ENCODE measurements around the gene USP15.
A peak's percentile ranks its signal among the peaks of the same experiment; 100 is the strongest.

Gene USP15

DNA sequence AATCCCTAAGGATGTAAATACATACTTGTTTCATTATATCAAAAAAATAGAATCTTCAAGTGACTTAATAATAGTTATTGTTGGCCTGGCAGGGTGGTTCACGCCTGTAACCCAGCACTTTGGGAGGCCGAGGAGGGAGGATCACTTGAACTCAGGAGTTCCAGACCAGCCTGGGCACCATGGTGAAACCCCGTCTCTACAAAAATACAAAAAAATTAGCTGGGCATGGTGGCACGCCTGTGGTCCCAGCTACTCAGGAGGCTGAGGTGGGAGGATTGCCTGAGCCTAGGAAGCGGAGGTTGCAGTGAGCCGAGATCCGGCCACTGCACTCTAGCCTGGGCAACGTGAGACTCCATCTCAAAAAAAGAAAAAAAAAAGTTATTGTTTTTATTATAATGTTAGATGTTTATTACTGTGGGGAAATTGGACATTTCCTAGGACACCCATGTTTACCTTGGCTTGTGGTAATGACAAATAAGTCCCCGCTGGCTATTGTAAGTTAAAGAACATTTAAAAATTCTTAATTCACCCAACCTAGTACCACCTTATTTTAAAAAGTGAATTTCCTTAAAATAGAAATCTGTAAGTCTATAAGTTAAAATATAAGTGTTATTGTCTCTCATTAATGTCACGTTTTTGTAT lies 1.8 kb downstream of the USP15 start:
- H3K27me3 Mint-ChIP-seq: no peaks in the 10 kb centered on the region
- peaks cover 23% of the 10 kb centered on the region for H3K36me3 Mint-ChIP-seq (ENCODE audit: low read depth)
- no peaks in the 10 kb centered on the region for H3K9me3 Mint-ChIP-seq
- intact Hi-C loops (cut with micrococcal nuclease): loop anchor here (2.0 to 10.0 kb wide), 3 partner anchors 35 to 63 kb away; no protein-coding TSS in a partner anchor
- H3K27ac Mint-ChIP-seq: peak overlapping the region; percentile 58
- H3K4me3 Mint-ChIP-seq: peak overlapping the region; percentile 61
- H3K4me1 Mint-ChIP-seq (ENCODE audit: low read depth): peaks cover 46% of the 10 kb centered on the region

GRCh38 chr12:62263232-62263631 lies 3.0 kb downstream of the USP15 start:
- peak overlapping the region; percentile 67 for H3K27ac Mint-ChIP-seq
- intact Hi-C loops (cut with micrococcal nuclease): loop anchor here (5.0 to 10.0 kb wide), 2 partner anchors 34 to 62 kb away; no protein-coding TSS in a partner anchor
- no peak overlapping the region for H3K4me3 Mint-ChIP-seq
- H3K36me3 Mint-ChIP-seq (ENCODE audit: low read depth): peaks cover 23% of the 10 kb centered on the region
- peaks cover 51% of the 10 kb centered on the region for H3K4me1 Mint-ChIP-seq (ENCODE audit: low read depth)
- H3K9me3 Mint-ChIP-seq: no peaks in the 10 kb centered on the region
- H3K27me3 Mint-ChIP-seq: no peaks in the 10 kb centered on the region

DNA sequence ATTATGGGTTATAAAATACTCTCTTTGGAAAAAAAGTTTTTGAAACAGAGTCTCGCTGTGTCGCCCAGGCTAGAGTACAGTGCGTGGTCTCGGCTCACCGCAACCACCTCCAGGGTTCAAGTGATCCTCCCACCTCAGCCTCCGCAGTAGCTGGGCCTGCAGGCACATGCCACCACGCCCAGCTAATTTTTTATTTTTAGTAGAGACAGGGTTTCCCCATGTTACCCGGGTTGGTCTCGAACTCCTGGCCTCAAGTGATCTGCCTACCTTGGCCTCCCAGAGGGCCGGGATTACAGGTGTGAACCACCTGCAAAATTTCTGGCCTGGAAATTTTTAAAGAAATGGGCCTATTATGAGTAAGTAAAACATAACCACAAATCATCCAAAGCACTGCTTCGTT lies 3.8 kb downstream of the USP15 start:
- Mint-ChIP-seq H3K27me3 (no peaks in the 10 kb centered on the region), H3K4me3 (peak overlapping the region; percentile 23), H3K4me1 (ENCODE audit: low read depth) (peaks cover 54% of the 10 kb centered on the region), H3K36me3 (ENCODE audit: low read depth) (peaks cover 23% of the 10 kb centered on the region), H3K9me3 (no peaks in the 10 kb centered on the region), H3K27ac (peak overlapping the region; percentile 67)
- intact Hi-C loops (cut with micrococcal nuclease): loop anchor here (5.0 to 10.0 kb wide), 2 partner anchors 33 to 61 kb away; no protein-coding TSS in a partner anchor

GRCh38 chr12:62264706-62265105 lies 4.5 kb downstream of the USP15 start:
- peak overlapping the region; percentile 13 for H3K4me3 Mint-ChIP-seq
- no peaks in the 10 kb centered on the region for H3K9me3 Mint-ChIP-seq
- H3K36me3 Mint-ChIP-seq (ENCODE audit: low read depth): peaks cover 19% of the 10 kb centered on the region
- H3K27me3 Mint-ChIP-seq: no peaks in the 10 kb centered on the region
- peaks cover 52% of the 10 kb centered on the region for H3K4me1 Mint-ChIP-seq (ENCODE audit: low read depth)
- intact Hi-C loops (cut with micrococcal nuclease): loop anchor here (5.0 to 10.0 kb wide), 2 partner anchors 33 to 60 kb away; no protein-coding TSS in a partner anchor
- peak overlapping the region; percentile 67 for H3K27ac Mint-ChIP-seq

- intact Hi-C loops (cut with micrococcal nuclease): loop anchor here (10.0 kb wide), 1 partner anchor 59 kb away; no protein-coding TSS in a partner anchor
- H3K27ac Mint-ChIP-seq: no peak overlapping the region
- peaks cover 57% of the 10 kb centered on the region for H3K4me1 Mint-ChIP-seq (ENCODE audit: low read depth)
These were observed 5.3 kb downstream of the USP15 start for GRCh38 chr12:62265511-62265910.

DNA sequence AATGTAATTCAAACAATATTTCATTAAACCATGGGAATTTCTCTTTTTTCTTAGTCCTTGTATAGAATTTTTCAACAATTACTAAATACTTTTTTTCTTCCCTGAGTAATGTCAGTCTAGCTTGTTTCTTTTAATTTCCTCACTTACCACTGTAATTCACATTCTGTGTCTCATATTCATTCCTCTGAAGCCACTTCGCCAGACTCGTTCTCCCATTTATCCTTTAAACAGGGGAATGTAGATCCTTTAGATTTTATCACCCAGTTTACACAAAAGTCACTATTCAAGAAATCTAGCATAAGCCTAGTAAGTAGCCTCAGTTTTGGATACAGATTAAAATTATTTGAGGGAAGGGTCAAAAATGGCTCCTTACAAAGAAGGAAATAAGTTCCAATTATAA lies 6.8 kb downstream of the USP15 start:
- Mint-ChIP-seq H3K9me3 (no peaks in the 10 kb centered on the region), H3K27me3 (no peaks in the 10 kb centered on the region), H3K36me3 (ENCODE audit: low read depth) (peaks cover 17% of the 10 kb centered on the region), H3K27ac (peak overlapping the region; percentile 13), H3K4me1 (ENCODE audit: low read depth) (peaks cover 69% of the 10 kb centered on the region), H3K4me3 (no peak overlapping the region)
- intact Hi-C loops (cut with micrococcal nuclease): loop anchor here (10.0 kb wide), 1 partner anchor 58 kb away; no protein-coding TSS in a partner anchor

More at GRCh38 chr12:62265511-62265910, 5.3 kb downstream of the USP15 start:
- Mint-ChIP-seq H3K36me3 (ENCODE audit: low read depth) (peaks cover 16% of the 10 kb centered on the region), H3K4me3 (no peak overlapping the region), H3K27me3 (no peaks in the 10 kb centered on the region), H3K9me3 (no peaks in the 10 kb centered on the region)

- intact Hi-C loops (cut with micrococcal nuclease): loop anchor here (10.0 kb wide), 1 partner anchor 57 kb away; no protein-coding TSS in a partner anchor
These were observed 7.3 kb downstream of the USP15 start for GRCh38 chr12:62267480-62267879.

GRCh38 chr12:62268956-62269355 lies 8.8 kb downstream of the USP15 start:
- no peaks in the 10 kb centered on the region for H3K9me3 Mint-ChIP-seq
- no peak overlapping the region for H3K4me3 Mint-ChIP-seq
- peaks cover 72% of the 10 kb centered on the region for H3K4me1 Mint-ChIP-seq (ENCODE audit: low read depth)
- H3K27ac Mint-ChIP-seq: no peak overlapping the region
- intact Hi-C loops (cut with micrococcal nuclease): loop anchor here (10.0 kb wide), 1 partner anchor 56 kb away; no protein-coding TSS in a partner anchor
- no peaks in the 10 kb centered on the region for H3K27me3 Mint-ChIP-seq
- peaks cover 15% of the 10 kb centered on the region for H3K36me3 Mint-ChIP-seq (ENCODE audit: low read depth)

More at GRCh38 chr12:62267480-62267879, 7.3 kb downstream of the USP15 start:
- H3K36me3 Mint-ChIP-seq (ENCODE audit: low read depth): peaks cover 17% of the 10 kb centered on the region
- H3K9me3 Mint-ChIP-seq: no peaks in the 10 kb centered on the region
- H3K27me3 Mint-ChIP-seq: no peaks in the 10 kb centered on the region
- peaks cover 71% of the 10 kb centered on the region for H3K4me1 Mint-ChIP-seq (ENCODE audit: low read depth)
- peak overlapping the region; percentile 13 for H3K27ac Mint-ChIP-seq
- no peak overlapping the region for H3K4me3 Mint-ChIP-seq

GRCh38 chr12:62269464-62270228 lies 9.4 kb downstream of the USP15 start:
- Mint-ChIP-seq H3K36me3 (ENCODE audit: low read depth) (peaks cover 11% of the 10 kb centered on the region), H3K9me3 (no peaks in the 10 kb centered on the region), H3K27ac (peak overlapping the region; percentile 4), H3K27me3 (no peaks in the 10 kb centered on the region), H3K4me3 (no peak overlapping the region), H3K4me1 (ENCODE audit: low read depth) (peaks cover 69% of the 10 kb centered on the region)
- intact Hi-C loops (cut with micrococcal nuclease): loop anchor here (10.0 kb wide), 1 partner anchor 55 kb away; no protein-coding TSS in a partner anchor

- intact Hi-C loops (cut with micrococcal nuclease): no loop called here
- Mint-ChIP-seq H3K27ac (peak overlapping the region; percentile 4), H3K36me3 (ENCODE audit: low read depth) (peaks cover 11% of the 10 kb centered on the region), H3K4me3 (peak overlapping the region; percentile 20), H3K9me3 (no peaks in the 10 kb centered on the region), H3K27me3 (no peaks in the 10 kb centered on the region), H3K4me1 (ENCODE audit: low read depth) (peaks cover 72% of the 10 kb centered on the region)
These were observed 10.2 kb downstream of the USP15 start for GRCh38 chr12:62270384-62270783.

DNA sequence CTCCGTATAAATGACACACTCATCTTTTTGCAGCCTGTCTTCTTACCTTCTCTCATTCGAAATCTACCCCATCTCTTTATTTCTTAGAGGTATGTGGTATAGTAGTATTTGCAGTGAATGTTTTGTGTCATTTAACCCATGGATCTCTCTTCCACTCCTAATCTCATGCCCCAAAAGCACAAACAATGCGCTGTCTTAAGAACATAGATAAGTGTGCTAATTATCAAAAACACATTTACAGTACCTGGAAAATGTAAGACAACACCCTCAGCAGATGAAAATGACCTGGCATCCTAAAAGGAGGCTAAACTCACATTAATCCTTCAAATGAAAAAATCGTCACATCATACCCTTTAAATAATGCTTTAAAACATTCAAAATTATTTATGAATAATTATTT lies 10.7 kb downstream of the USP15 start:
- Mint-ChIP-seq H3K36me3 (ENCODE audit: low read depth) (peaks cover 11% of the 10 kb centered on the region), H3K4me1 (ENCODE audit: low read depth) (peaks cover 76% of the 10 kb centered on the region), H3K4me3 (no peak overlapping the region), H3K27me3 (no peaks in the 10 kb centered on the region), H3K9me3 (no peaks in the 10 kb centered on the region), H3K27ac (peak overlapping the region; percentile 4)
- intact Hi-C loops (cut with micrococcal nuclease): no loop called here

- intact Hi-C loops (cut with micrococcal nuclease): no loop called here
- H3K36me3 Mint-ChIP-seq (ENCODE audit: low read depth): peaks cover 11% of the 10 kb centered on the region
- no peaks in the 10 kb centered on the region for H3K27me3 Mint-ChIP-seq
- no peak overlapping the region for H3K27ac Mint-ChIP-seq
- no peak overlapping the region for H3K4me3 Mint-ChIP-seq
- no peaks in the 10 kb centered on the region for H3K9me3 Mint-ChIP-seq
- peaks cover 58% of the 10 kb centered on the region for H3K4me1 Mint-ChIP-seq (ENCODE audit: low read depth)
These were observed 12.8 kb downstream of the USP15 start for GRCh38 chr12:62272936-62273552.

DNA sequence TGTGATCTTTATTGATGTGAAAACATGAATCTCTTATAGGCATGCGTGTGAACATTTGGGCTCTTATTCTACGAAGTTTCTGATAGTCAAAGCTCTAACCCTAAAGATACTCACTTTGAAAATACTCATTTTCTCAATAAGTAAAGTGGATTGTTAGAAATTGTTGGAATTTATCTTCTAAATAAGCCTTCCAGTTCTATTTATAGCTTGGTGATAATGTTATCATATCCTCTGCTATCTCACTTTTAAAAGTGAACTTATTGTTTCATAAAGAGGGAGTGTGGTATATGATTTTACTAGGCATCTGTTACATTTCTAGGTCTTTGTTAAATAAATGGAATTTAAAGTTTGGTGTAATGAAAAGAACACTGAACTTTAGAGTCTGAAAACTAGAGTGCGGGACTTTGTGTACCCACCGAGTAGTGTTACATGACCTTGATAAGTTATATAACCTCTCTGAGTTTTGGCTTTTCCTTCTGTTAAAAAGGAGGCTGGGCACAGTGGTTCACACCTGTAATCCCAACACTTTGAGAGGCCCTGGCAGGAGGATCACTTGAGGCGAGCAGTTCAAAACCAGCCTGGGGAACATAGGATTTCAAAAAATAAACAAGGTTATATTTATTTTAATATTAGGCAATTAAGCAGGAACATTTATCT lies 13.6 kb downstream of the USP15 start:
- Mint-ChIP-seq H3K4me1 (ENCODE audit: low read depth) (peaks cover 52% of the 10 kb centered on the region), H3K36me3 (ENCODE audit: low read depth) (peaks cover 12% of the 10 kb centered on the region), H3K4me3 (no peak overlapping the region), H3K27me3 (no peaks in the 10 kb centered on the region), H3K9me3 (no peaks in the 10 kb centered on the region), H3K27ac (no peak overlapping the region)
- intact Hi-C loops (cut with micrococcal nuclease): no loop called here
